ENCODE data around the gene RPL10.

DNA sequence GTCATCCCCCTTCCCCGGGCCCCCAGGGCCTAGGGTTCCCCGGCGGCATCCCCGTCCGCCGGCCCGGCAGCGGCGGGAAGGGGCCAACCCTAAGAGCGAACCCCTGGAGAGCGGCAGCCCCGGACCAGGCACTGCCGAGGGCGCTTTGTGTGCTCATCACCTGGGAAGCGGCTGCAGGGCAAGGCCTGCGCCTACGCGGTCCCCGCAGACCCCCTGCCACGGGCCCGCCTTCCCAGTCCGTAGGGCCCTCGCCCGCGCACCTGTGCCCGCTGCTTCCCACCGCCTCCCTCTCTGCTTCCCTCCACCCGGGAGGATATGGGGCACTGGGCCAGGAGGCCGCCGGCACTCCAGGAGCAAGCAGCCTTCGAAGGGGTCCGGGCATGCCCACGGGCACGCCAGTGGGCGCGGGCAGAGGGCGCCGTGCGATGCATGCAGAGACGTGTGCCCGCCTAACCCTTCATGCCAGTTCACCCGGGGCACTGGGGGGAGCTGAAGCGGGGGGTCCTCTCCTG is 26.3 kb upstream of the RPL10 start:
- TF ChIP-seq, protein P1, sequence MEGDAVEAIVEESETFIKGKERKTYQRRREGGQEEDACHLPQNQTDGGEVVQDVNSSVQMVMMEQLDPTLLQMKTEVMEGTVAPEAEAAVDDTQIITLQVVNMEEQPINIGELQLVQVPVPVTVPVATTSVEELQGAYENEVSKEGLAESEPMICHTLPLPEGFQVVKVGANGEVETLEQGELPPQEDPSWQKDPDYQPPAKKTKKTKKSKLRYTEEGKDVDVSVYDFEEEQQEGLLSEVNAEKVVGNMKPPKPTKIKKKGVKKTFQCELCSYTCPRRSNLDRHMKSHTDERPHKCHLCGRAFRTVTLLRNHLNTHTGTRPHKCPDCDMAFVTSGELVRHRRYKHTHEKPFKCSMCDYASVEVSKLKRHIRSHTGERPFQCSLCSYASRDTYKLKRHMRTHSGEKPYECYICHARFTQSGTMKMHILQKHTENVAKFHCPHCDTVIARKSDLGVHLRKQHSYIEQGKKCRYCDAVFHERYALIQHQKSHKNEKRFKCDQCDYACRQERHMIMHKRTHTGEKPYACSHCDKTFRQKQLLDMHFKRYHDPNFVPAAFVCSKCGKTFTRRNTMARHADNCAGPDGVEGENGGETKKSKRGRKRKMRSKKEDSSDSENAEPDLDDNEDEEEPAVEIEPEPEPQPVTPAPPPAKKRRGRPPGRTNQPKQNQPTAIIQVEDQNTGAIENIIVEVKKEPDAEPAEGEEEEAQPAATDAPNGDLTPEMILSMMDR (conservative IDR thresholded peaks at IDR 0.05; ENCODE audit: low read depth, low read length) = no peak
- TF ChIP-seq EZH2 (IDR thresholded peaks at IDR 0.05; ENCODE audit: borderline replicate concordance, low read depth, low read length, poor library complexity, severe bottlenecking) = no peak

Measured in A673 (cell line).